ENCODE measurements around the gene TBXA2R. TPM values are rescaled to one million over a fixed set of nuclear protein-coding genes. Genes with fewer than 3 reads are reported as not detected.

The TBXA2R gene
- total RNA-seq, 1 donor: 1.4 TPM

- H3K27ac ChIP-seq (ENCODE audit: low read depth, low read length): no peak overlapping the region
- H3K4me2 ChIP-seq (ENCODE audit: insufficient read depth, low read length): no peak overlapping the region
- H3K36me3 ChIP-seq (ENCODE audit: insufficient read depth, low read length): peaks cover 11% of the 10 kb centered on the region
- peak; percentile 62 for DNase-seq (ENCODE audit: insufficient read length, low spot score, missing footprints)
- no peak overlapping the region for H2AFZ ChIP-seq (ENCODE audit: low read length)
- H3K9me3 ChIP-seq (ENCODE audit: low read depth, low read length): no peaks in the 10 kb centered on the region
- H3K4me3 ChIP-seq (ENCODE audit: insufficient read depth, low read length): no peak overlapping the region
- H3K4me1 ChIP-seq (ENCODE audit: insufficient read depth, low read length): peaks cover 24% of the 10 kb centered on the region
- no peak for TF ChIP-seq CTCF (IDR thresholded peaks at IDR 0.05; ENCODE audit: extremely low read depth, low read depth, low read length)
- H3K79me2 ChIP-seq (ENCODE audit: insufficient read depth, low read length): peaks cover 5% of the 10 kb centered on the region
- no peaks in the 10 kb centered on the region for H4K20me1 ChIP-seq (ENCODE audit: insufficient read depth, low read length)
- no peaks in the 10 kb centered on the region for H3K27me3 ChIP-seq (ENCODE audit: insufficient read depth, low read length)
Measured at GRCh38 chr19:3576696-3577443, 29.8 kb downstream of the TBXA2R start.

GRCh38 chr19:3575949-3576673, 30.6 kb downstream of the TBXA2R start:
- H3K27me3 ChIP-seq (ENCODE audit: insufficient read depth, low read length): no peaks in the 10 kb centered on the region

GRCh38 chr19:3575260-3575741, 31.4 kb downstream of the TBXA2R start:
- H3K27me3 ChIP-seq (ENCODE audit: insufficient read depth, low read length): no peaks in the 10 kb centered on the region
- DNase-seq (ENCODE audit: insufficient read length, low spot score, missing footprints): peak; percentile 79
- TF ChIP-seq CTCF (IDR thresholded peaks at IDR 0.05; ENCODE audit: extremely low read depth, low read depth, low read length): no peak
- peaks cover 5% of the 10 kb centered on the region for H3K79me2 ChIP-seq (ENCODE audit: insufficient read depth, low read length)
- H3K4me2 ChIP-seq (ENCODE audit: insufficient read depth, low read length): no peak overlapping the region
- H3K27ac ChIP-seq (ENCODE audit: low read depth, low read length): no peak overlapping the region
- H3K36me3 ChIP-seq (ENCODE audit: insufficient read depth, low read length): peaks cover 11% of the 10 kb centered on the region
- no peaks in the 10 kb centered on the region for H3K9me3 ChIP-seq (ENCODE audit: low read depth, low read length)
- no peaks in the 10 kb centered on the region for H4K20me1 ChIP-seq (ENCODE audit: insufficient read depth, low read length)
- H2AFZ ChIP-seq (ENCODE audit: low read length): no peak overlapping the region
- H3K4me3 ChIP-seq (ENCODE audit: insufficient read depth, low read length): no peak overlapping the region
- peaks cover 17% of the 10 kb centered on the region for H3K4me1 ChIP-seq (ENCODE audit: insufficient read depth, low read length)

More at GRCh38 chr19:3575949-3576673, 30.6 kb downstream of the TBXA2R start:
- peak; percentile 69 for DNase-seq (ENCODE audit: insufficient read length, low spot score, missing footprints)
- Histone ChIP-seq H3K4me2 (ENCODE audit: insufficient read depth, low read length) (no peak overlapping the region), H3K4me3 (ENCODE audit: insufficient read depth, low read length) (no peak overlapping the region), H3K4me1 (ENCODE audit: insufficient read depth, low read length) (peaks cover 24% of the 10 kb centered on the region), H2AFZ (ENCODE audit: low read length) (no peak overlapping the region), H3K9me3 (ENCODE audit: low read depth, low read length) (no peaks in the 10 kb centered on the region), H3K79me2 (ENCODE audit: insufficient read depth, low read length) (peaks cover 5% of the 10 kb centered on the region), H3K27ac (ENCODE audit: low read depth, low read length) (no peak overlapping the region), H3K36me3 (ENCODE audit: insufficient read depth, low read length) (peaks cover 11% of the 10 kb centered on the region), H4K20me1 (ENCODE audit: insufficient read depth, low read length) (no peaks in the 10 kb centered on the region)
- no peak for TF ChIP-seq CTCF (IDR thresholded peaks at IDR 0.05; ENCODE audit: extremely low read depth, low read depth, low read length)
